GM19240 (cell line): Measurements from ENCODE around the gene FAM234B.

Source experiments
- DNase-seq: peaks from one replicate; pipeline ENCODE4 v3.0.0; 2011; ENCODE audit warnings: low spot score; ENCODE audit not compliant: insufficient read length

The FAM234B gene

DNA sequence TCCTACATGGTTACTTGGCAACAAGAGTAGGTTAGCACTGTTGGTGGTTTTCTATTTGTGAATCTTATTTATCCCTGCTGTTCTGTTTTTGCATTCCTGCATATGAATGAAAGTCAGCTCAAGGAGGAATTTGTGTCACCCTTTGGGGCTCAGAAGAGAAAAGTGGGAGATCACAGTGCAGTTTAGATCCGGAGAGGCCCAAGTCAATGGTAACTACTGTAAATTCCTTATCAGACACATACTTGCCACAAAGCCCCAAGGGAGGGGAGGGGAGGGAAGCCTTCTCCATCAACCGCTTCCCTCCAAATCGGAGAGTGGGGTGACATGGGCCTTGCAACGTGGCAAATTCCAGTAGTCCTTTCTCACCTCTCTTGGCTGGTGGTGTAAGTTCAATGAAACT, 44.3 kb downstream of the FAM234B start:
- DNase-seq = no peak

DNA sequence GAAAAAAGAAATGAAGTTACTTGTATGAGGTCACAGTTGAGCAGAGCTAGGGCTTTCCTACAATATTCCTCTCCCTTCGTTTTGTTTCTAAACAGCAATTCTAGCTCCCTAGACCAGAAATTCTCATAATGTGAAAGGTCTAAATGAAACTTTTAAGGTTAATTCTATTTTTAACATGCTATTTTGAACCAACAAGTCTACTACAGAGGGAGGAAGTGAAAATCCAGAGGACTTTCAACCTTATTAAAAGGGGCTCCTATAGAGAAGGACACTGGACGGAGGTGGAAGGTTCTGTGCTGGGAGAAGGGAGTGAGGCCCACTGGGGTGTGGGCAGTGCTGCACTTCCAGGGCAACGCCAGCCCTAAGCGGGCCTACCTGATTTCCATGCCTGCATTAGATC, 45.9 kb downstream of the FAM234B start:
- no peak for DNase-seq

DNA sequence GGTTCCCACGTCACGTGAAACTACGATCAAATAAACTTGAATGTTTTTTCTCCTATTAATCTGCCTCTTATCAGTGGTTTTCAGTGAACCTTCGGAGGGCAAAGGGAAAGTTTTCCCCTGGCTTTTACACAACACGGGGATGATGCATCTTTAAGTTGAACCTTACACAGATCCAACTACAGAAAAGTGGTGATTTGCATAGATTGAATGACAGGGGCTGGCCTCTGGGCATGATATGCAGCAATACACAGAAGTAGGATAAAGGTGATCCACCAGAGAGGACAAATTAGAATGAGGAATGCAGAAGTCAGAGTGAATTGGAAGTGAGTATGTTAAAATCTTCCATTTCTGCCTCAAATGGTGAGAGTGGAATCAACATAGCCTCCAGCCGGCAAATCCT, 47.7 kb downstream of the FAM234B start:
- DNase-seq = no peak

DNA sequence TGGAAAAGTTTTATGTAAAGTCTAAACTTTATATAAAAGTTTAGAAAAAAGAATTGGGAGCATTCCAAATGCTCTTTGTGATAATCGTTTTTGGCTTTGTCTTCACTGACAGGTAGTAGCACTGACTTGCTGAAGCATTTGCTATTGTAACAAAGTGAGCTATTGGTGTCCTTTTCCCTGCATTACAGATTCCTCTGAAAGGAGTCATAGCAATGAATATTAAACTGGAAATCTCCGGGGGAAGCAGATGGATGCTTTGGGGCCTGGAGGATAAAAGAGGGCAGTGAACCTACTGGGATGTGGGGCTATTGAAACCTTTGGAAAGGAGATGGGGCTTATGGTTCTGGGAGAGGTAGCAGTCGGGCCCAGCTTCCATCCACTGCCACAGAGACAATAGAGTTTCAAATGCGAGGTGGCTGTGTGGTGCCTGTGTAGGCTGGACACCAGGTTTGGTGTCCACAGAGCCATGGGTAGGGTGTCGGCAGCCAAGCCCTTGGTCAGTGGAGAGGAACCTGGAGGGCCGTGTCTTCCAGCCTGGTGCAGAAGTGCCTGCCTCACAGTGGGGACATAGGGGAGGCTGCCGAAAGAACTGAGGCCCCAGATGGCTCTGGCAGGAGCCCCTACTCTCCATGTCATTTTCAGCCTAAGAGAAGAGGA, 49.1 kb downstream of the FAM234B start:
- no peak for DNase-seq

DNA sequence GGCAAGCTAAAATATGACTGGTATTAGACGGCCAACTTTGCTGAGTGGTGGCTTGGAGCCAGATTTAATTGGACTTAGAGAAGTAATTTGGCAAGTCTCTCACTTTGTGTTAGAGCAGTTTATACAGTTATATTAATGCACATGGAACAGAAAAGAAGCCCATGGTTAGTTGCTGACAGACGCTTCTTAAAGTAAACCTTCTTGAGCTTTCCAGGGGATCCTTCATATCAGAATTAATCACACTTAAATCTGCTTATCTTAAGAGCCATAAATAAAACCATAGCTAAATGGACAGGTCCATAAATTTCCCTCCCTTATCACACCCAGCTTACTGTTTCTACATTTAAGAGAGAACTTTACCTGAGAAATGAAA, 49.7 kb downstream of the FAM234B start:
- no peak for DNase-seq

DNA sequence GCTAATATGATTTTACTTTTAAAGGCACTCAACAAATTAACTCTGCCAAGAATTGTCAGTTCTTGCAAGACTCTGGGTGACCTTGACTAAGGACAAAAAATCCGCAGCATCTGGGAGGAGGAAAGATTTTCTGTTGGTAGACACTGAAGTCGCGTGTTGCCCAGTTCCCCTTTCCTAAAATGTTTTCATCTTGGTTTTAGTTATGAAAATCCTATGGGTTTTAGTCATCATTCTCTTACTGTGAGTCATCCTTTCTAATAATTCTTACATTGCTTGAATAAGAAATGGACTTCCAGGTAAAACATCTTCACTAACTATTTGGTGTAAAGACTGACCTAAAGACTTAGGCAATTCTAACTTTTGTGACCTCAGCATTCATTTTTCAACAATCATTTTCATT, 50.2 kb downstream of the FAM234B start:
- DNase-seq = no peak

DNA sequence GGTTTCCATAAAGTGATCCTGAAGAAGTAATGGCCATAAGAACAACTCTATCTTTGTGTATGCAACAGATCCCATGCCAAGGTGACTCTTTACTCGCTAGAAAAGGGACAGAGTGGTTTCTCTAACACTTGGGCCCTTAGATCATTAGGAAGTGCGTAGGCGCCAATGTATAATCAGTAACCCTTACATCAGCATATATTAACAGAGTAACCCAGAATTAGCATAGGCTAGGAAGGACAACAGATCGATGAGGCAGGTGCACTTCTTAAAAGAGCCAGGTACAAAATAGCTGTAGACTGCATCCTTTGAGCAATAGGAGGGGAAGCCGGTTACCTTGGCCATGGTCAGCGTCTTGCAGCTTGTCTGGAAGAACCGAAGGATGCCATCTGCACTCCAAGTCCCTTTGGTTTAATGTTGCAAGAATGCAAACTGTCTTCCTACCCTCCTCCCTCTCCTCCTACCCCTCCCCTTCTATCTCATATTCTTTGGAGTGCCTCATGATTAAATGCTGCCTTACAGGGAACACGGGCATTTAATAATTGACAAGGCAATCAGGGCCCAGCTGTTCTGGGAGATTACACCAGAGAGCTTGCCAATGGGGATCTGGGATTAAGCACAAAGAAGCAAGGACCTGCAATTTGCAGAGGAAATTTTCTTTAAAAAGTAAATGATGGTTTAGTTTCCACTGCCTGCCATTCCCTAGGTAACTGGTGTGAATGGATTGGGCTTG, 51.2 kb downstream of the FAM234B start:
- no peak for DNase-seq

DNA sequence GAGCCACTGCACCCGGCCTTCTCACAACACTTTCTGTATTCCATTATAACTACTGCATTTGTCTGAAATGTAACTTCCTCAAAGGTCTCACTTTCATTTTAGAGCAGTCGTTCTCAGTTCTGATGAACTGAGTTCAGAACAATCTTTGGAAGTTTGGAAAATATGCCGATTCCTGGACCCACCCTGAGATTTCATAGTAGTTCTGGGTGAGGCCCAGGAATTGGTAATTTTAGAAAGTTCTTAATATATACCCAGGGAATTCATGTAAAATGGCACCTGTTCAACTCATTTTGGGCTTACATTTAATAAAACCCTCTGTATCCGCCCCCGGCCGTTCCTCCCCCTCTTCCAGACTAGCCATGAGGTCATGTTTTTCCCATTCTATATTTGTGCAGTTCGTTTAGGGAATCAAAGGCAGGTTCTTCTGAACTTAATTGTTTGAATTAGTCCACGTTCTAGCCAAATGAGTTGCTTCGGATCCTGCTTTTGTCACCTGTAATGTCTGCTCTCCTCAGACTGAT, 53.4 kb downstream of the FAM234B start:
- no peak for DNase-seq

DNA sequence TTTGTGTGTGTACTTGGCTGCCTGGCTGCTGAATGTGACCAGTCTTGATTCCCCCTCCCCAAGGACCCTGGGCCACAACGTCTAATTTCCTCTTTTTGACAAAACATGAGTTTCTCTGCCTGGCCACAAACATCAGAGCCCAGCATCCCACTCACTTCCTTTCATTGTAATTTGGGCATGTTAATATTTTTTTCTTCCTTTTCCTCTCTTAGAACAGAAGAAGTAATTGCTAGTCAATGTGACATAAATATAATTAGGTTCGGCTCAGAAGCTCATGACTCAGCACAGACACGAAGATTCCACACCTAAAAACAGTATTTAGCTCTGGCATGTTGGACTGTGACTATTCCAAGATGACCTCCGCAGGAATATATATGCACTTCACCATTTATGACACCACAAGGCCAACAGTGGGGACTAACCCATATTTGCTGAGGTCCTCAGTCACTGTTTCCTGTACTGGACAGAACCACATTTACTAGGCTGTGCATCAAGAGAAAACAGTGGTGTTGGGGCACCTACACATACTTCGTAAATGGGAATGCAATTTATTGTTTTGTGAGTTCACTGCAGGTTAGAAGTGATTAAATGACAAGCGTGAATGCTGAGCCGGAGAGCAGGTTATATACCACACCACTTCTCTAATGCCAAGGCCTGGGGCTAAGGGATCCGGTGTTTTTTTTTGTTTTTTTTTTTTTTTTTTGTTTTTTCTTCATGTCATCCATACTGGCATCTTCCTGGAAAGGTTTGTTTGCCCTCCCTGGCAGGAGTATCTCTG, 55.1 kb downstream of the FAM234B start:
- DNase-seq = no peak

DNA sequence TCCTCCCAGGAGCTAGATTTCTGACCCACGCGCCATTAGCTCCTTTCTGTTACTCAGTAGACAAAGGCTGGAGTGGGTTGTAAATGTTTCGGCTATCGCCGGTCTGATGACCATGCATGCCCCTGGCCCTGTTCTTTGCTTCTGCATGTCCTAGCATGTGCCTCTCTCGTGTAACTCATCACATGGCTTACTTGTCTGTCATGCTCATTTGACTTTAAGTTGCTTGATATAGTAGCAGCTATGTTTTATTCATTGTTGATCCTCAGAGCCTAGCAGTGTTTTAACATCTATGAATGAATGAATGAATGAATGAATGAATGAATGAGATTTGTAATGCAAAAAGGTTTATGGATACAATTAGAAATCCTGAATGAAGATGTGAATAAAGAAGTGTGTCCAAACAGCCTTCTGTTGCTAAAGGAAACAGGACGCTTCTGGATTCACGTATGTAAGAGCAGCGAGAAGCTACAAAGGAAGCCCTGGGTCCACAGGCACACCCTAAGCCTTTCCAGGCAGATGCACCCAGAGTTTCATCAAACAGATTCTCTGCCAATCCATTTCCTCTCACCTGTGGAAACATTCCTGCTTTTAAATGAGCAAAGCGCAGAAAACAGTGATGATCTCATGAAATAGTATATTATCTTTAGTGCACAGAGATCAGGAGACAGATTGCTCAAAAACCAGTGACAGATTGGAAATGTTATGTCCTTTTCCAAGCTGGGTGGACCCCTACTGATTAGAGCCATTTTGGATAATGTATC, 55.8 kb downstream of the FAM234B start:
- no peak for DNase-seq

DNA sequence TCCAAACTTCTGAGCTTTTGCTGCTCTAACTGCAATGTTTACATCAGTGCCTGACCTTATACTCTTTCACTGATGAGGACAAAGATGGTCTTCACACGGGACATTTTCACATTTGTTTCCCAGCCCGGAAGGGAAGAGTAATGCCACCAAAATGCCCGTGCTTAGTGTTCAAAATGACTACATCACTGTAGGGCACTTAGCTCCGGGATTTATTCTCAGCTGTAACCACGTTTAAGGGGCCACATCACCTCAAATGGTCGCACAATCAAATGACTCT, 56.4 kb downstream of the FAM234B start:
- no peak for DNase-seq

DNA sequence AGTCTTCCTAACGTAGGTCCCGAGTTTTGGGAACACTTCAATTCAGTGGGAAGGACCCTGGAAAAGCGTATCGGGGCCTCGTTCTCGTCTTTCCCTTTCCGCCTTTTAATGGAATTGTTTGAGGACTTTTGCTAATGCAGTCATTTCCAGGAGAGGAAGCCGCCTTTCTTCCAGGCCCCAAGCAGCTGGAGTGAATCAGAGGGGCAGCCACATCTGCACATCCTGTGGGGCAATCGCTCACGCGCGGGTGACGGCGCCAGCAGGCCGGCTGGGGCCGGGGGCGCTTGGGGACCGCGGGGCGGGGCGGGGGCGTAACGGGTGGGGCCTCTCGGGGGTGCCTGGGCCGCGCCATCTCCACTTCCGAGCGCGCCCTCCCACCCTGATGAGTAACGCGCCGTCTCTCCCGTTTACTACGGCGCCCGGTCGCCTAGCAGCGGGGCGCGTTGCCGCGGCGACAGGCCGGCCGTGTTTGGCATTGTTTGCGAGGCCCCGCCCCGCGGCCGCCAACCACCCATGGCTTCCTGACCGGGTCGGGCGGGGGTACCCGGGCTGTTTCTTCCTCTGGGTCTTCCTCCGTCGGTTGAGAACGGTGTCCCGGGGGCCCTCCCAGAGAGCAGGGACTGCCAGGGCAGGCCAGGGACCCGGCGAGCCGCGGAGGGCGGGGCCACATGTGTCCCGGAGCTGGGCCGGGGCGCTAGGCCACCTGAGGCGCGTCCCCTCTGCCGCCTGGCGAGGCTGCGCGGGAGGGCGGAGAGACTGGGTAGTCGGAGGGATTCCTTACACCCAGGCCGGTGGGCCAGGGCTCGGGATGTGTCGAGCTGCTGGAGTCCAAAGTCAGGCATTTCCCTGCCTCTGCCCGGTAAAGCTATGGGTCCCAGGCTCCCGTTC, 56.9 kb downstream of the FAM234B start:
- DNase-seq = peak; percentile 38

DNA sequence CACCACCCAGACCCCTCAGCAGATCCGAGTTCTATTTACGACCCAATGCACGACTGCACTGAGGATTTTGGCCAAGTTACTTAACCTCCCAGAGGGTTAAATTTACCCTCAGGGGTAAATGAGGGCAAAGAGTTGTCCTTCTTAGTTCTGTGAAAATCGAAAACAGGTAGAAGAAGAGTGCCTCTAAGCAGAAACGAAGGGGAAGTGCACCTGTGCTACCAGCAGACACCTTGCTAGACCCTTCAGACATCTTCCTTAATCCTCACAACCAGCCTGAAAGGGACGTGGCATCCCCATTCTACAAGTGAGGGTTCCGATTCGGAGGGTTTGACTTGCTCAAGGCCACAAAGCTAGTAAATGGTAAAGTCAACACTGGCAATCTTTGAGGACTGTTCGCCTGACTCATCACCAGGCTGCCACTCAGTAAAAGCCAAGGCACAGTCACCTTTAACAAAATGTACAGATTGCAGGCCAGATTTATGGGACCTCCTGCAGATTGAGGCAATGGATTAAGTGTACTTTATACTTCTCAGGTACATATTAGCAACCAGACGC, 57.7 kb downstream of the FAM234B start:
- DNase-seq = no peak

DNA sequence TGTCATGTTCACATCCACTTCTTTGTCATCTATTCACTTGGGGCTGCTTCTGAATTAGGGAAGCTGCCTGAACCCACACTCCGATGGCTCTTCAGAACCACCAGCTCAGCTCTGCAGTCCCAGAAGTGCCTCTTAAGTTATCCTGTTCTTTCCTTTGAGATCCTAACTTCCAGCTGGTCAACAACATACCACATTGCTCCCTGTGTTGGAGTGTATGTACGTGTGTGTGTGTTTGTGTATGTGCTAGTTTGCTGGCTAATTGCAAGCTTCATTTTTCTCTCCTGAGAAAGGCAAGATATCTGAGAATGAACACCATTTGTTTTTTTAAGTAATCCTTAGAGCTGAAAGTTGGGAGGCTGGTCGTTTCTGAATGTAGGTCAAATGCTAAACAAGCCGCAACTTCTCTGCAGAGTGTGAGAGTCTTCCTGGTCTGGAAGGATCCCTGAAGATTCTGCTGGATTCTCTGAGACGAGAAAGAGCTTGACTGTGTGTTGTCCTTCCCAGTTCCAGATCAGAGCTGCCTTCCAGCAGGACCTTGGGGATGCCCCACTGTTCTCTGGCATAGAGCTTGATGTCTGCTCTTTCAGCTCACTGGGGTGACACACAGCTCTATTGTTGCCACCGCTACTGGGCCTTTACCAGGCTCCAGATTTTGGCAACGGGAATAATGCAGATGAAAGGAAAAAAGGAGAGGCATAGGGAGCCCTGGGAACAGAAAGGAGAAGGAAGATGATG, 58.4 kb downstream of the FAM234B start:
- DNase-seq = no peak

DNA sequence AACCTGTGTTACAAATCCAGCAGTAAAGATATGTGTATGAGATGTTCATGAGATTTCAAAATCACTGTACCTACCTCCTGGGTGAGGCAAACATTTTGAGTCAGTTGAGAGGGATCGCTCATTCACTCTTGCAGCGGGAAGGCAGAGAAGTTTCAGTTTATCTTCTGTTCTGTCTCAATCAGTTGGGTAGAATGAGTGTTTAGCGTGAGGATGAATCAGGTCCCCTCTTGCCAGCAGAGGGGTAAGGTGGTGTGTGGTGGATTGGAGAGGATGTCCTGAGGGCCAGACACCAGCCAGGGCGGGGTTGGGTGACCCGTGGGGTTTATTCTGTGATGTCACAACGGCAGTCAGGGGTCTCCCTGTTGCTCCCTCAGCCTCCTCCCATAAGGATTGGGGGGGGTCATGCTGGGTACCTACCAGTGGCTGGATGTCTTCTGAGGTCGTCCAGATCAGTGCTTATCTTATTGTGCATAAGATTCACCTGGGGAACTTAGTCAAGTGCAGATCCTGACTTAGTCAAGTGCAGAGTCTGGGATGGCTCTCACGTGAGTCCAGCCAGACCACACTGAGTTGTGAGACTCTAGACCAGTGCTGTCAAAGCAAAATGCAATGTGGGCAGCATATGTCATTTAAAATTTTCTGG, 59.3 kb downstream of the FAM234B start, which contains the start of gene GSG1:
Gene GSG1, minus strand, starts transcription at position 277 of the 643 bp plus-strand sequence. Its CDS starts 155 bp downstream, at position 122.
- no peak for DNase-seq

DNA sequence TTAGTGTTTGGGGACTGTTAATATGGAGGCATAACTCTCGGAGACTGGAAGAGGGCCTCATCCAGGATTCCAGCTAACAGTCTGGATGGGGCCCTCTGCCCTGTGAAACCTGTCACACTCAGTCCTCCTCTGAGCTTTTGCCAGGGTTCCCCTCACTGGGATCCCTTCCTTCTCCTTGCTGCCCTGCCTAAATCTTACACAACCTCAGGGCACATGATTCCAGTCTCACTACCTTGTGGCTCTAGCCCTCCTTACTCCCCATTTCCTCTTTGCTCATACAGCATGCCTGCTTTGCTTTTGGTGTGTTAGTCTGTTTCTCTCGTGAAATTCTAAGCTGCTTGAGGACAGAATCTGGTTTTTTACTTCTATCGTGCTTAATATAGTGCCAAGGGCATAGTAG, 60.2 kb downstream of the FAM234B start:
- DNase-seq = no peak

DNA sequence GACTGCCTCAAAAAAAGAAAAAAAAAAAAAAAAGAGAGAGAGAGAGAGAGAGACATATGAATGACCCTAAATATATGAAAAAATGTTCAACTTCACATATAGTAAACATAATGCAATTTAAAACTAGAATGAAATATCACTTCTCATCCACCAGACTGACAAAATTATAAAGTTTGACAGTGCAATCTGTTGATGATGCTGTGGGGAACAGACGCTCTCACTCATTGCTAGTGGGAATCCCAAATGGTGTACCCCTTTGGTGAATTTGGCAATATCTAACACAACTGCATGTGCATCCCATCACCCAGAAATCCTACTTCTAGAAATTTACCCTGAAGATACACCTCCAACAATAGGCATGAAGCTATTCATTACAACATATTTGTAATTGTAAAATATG, 61.6 kb downstream of the FAM234B start:
- no peak for DNase-seq

DNA sequence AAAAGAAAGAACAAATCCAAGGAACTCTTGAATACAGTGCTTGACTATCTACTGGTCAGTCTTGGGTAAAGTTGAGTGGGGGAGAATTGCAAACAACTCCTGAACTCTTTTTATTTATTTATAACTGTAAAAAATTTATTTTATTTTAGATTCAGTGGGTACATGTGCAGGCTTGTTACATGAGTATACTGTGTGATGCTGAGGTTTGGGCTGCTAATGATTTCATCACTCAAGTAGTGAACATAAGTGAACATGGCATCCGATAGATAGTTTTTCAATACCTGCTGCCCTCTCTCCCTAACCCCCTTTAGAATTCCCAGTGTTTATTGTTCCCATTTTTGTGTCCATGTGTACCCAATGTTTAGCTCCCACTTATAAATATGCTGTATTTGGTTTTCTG, 62.5 kb downstream of the FAM234B start:
- no peak for DNase-seq

DNA sequence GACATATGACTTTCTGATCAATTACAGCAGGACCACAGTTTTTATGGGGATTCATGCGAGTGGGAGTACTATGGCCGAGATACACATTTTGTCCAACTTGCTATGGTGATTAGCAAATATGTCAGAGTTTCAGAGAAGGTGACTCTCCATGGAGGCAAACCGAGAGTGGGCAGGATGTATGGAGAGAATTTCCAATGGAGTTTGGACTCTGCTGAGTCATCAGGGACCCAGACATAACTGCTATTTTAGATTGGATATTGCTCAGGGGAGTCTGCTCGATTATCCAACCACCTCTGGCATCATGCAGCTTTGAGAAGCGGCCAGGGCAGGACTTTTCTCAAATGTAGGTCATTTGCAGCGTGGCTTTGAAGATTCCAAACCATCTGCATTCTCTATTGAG, 68.8 kb downstream of the FAM234B start:
- DNase-seq = no peak
